GM19324 (cell line): Measurements from ENCODE around the gene GIPR.

Source experiments
- ATAC-seq: cut with Tn5 transposase; IDR thresholded peaks from one replicate; pipeline ENCODE4 v1.9.1; 2021; ENCODE audit warnings: mild to moderate bottlenecking, moderate library complexity; ENCODE audit not compliant: unreplicated experiment, low FRiP score

The GIPR gene

DNA sequence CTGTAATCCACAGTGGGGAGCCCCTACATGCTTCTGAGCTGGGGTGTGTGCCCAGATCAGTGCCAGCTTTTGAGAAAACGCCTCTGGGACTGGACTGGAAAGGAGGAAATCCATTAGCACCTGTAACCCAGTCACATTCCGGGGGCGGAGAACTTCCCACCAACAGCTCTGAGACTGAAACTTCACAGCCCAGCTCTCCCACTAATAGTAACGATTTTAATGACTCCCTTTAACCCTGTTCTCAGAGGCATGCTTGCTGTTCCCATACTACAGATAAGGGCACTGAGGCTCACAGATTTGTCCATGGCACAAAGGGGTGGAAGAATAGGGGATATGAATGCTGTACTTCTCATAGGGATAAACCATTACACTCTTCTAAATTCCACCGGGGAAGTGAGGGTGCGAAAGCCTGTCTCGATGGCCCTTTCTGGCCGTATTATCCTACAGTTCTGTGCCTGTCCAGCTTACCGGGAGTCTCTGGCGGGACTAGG, 61.8 kb downstream of the GIPR start:
- no peak for ATAC-seq

GRCh38 chr19:45730368-45731288, 62.6 kb downstream of the GIPR start, which contains the start of gene FBXO46:
FBXO46 (minus strand) TSS chr19:45730896; CDS start chr19:45713495, 17,401 bp downstream.
- peak; percentile 94 for ATAC-seq
